ENCODE results near the gene BRD3. TPM values are rescaled to one million over a fixed set of nuclear protein-coding genes. Genes with fewer than 3 reads are reported as not detected.

Gene BRD3
- total RNA-seq, 1 experiment from 2014 or later: 61.6 TPM

DNA sequence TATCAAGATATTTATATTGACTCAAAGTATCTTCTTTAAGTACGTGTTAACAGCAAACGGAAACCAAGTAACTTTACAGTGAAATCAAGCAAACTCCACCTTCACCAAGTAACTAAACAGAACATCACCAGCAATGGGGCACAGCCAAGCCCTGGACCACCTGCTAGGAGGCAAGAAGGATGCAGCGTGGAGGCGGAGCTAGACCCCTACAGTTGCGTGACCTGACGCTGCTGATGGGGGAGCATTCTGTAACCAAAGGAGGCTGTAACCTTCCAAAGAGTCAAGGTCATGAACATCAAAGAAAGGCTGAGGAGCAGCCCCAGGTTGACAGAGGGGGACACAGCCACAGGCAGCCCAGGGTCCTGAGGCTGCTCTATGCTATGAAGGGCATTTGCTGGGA lies 81.8 kb downstream of the BRD3 start:
- H3K9me3 ChIP-seq (ENCODE audit: low read depth, low read length, poor library complexity, severe bottlenecking): no peaks in the 10 kb centered on the region
- TF ChIP-seq EZH2 (IDR thresholded peaks at IDR 0.05; ENCODE audit: borderline replicate concordance, low read depth, low read length, poor library complexity, severe bottlenecking): no peak
- TF ChIP-seq, protein P1, sequence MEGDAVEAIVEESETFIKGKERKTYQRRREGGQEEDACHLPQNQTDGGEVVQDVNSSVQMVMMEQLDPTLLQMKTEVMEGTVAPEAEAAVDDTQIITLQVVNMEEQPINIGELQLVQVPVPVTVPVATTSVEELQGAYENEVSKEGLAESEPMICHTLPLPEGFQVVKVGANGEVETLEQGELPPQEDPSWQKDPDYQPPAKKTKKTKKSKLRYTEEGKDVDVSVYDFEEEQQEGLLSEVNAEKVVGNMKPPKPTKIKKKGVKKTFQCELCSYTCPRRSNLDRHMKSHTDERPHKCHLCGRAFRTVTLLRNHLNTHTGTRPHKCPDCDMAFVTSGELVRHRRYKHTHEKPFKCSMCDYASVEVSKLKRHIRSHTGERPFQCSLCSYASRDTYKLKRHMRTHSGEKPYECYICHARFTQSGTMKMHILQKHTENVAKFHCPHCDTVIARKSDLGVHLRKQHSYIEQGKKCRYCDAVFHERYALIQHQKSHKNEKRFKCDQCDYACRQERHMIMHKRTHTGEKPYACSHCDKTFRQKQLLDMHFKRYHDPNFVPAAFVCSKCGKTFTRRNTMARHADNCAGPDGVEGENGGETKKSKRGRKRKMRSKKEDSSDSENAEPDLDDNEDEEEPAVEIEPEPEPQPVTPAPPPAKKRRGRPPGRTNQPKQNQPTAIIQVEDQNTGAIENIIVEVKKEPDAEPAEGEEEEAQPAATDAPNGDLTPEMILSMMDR (conservative IDR thresholded peaks at IDR 0.05; ENCODE audit: low read depth, low read length): no peak
- intact Hi-C loops (cut with micrococcal nuclease; ENCODE audit: unreplicated experiment): no loop called here
- no peak overlapping the region for H3K4me3 ChIP-seq (ENCODE audit: low read depth, low read length, poor library complexity, severe bottlenecking)
- no TSS peak for BruUV-seq (replicated peaks)
- no peak for DNase-seq (ENCODE audit: low spot score)
- POLR2A ChIA-PET (ENCODE audit: low non-redundant PET): no interaction called here
- CTCF ChIA-PET: no interaction called here
- no peaks in the 10 kb centered on the region for H3K36me3 ChIP-seq (ENCODE audit: insufficient read depth, low read length, poor library complexity, severe bottlenecking)
- no peak overlapping the region for H3K27ac ChIP-seq (ENCODE audit: low read depth, low read length, poor library complexity, severe bottlenecking)
- peaks cover 6% of the 10 kb centered on the region for H3K4me1 ChIP-seq (ENCODE audit: insufficient read depth, low read length, poor library complexity, severe bottlenecking)
- H3K27me3 ChIP-seq (replicated peaks; ENCODE audit: insufficient read depth, low read depth, low read length, poor library complexity): no peaks in the 10 kb centered on the region

DNA sequence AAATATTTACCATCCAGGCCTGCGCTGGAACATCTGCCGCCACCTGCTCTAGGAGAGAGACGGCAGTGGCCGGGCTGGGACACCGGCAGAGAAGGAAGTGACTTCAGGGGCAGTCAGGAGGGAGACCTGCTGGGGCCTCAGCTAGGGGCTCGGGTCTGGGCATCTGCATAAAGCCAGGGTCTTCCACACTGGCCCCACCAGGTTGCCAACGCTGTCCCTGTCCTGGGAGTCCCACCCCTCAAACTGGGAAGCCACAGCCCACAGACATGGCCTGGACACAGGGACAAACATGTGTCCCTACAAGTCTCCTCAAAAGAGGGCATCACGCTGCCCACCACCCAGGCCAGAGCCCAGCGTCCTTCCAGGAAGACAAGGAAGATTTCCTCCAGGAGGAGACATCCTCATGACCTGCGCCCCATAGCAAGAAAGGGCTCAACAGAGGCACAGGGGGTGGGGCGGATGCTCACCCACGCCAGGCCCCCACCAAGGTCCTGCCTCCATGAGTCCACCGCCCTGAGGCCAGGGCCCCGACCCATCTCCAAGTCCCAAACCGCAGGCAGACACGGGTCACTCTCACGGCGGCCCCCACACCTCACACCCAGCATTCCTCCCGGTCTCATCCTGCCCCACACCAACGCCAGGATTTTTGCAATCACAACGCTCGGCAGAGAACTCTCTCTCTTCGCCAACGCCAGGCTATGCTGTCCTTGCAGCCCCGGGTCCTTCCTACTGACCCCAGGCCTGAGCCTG lies 84.7 kb downstream of the BRD3 start:
- Histone ChIP-seq H3K4me3 (ENCODE audit: low read depth, low read length, poor library complexity, severe bottlenecking) (no peak overlapping the region), H3K27me3 (replicated peaks; ENCODE audit: insufficient read depth, low read depth, low read length, poor library complexity) (no peaks in the 10 kb centered on the region), H3K36me3 (ENCODE audit: insufficient read depth, low read length, poor library complexity, severe bottlenecking) (no peaks in the 10 kb centered on the region), H3K27ac (ENCODE audit: low read depth, low read length, poor library complexity, severe bottlenecking) (no peak overlapping the region), H3K9me3 (ENCODE audit: low read depth, low read length, poor library complexity, severe bottlenecking) (no peaks in the 10 kb centered on the region), H3K4me1 (ENCODE audit: insufficient read depth, low read length, poor library complexity, severe bottlenecking) (no peaks in the 10 kb centered on the region)
- no peak for TF ChIP-seq EZH2 (IDR thresholded peaks at IDR 0.05; ENCODE audit: borderline replicate concordance, low read depth, low read length, poor library complexity, severe bottlenecking)
- TF ChIP-seq, protein P1 (conservative IDR thresholded peaks at IDR 0.05; ENCODE audit: low read depth, low read length): no peak
- no peak for DNase-seq (ENCODE audit: low spot score)
- ChIA-PET CTCF (no interaction called here), POLR2A (ENCODE audit: low non-redundant PET) (no interaction called here)
- intact Hi-C loops (cut with micrococcal nuclease; ENCODE audit: unreplicated experiment): no loop called here
- BruUV-seq (replicated peaks): no TSS peak

DNA sequence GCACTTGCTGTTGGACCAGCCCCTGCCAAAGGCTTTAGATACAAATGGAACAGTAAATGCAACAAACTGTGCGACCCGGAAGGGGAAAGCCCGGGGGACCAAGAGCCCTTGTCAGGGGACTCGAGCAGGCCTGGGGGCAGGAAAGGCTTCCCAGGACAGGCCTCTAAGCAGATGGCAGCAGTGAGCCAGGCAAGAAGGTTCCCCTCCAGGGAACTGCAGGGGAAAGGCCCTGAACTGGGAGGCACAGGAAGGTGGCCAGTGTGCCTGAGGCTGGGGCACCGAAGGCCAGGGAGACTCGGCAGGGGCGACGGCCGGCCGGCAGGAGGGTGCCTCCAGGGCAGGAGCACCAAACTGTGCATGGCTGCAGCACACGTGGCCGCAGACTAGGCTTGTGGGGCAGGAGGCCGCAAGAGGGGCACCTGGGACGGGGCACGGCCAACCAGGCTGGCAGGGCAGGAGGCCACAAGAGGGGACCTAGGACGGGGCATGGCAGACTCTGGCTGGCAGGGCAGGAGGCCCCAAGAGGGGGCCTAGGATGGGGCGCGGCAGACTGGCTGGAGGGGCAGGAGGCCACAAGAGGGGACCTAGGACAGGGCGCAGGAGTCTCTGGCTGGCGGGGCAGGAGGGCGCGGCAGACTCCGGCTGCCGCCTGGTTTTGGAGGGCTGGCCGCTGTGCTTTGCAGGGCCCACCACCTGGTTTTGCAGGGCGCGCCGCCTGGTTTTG lies 85.7 kb downstream of the BRD3 start:
- no TSS peak for BruUV-seq (replicated peaks)
- POLR2A ChIA-PET (ENCODE audit: low non-redundant PET): no interaction called here
- DNase-seq (ENCODE audit: low spot score): no peak
- Histone ChIP-seq H3K4me1 (ENCODE audit: insufficient read depth, low read length, poor library complexity, severe bottlenecking) (no peaks in the 10 kb centered on the region), H3K9me3 (ENCODE audit: low read depth, low read length, poor library complexity, severe bottlenecking) (no peaks in the 10 kb centered on the region), H3K27me3 (replicated peaks; ENCODE audit: insufficient read depth, low read depth, low read length, poor library complexity) (no peaks in the 10 kb centered on the region), H3K36me3 (ENCODE audit: insufficient read depth, low read length, poor library complexity, severe bottlenecking) (no peaks in the 10 kb centered on the region), H3K27ac (ENCODE audit: low read depth, low read length, poor library complexity, severe bottlenecking) (no peak overlapping the region), H3K4me3 (ENCODE audit: low read depth, low read length, poor library complexity, severe bottlenecking) (no peak overlapping the region)
- TF ChIP-seq, protein P1 (conservative IDR thresholded peaks at IDR 0.05; ENCODE audit: low read depth, low read length): no peak
- no peak for TF ChIP-seq EZH2 (IDR thresholded peaks at IDR 0.05; ENCODE audit: borderline replicate concordance, low read depth, low read length, poor library complexity, severe bottlenecking)
- CTCF ChIA-PET: no interaction called here
- intact Hi-C loops (cut with micrococcal nuclease; ENCODE audit: unreplicated experiment): no loop called here

All from A673 (cell line).